ENCODE measurements around the gene SPATA31E1. TPM values are rescaled to one million over a fixed set of nuclear protein-coding genes. Genes with fewer than 3 reads are reported as not detected.

Gene SPATA31E1
- total RNA-seq, 1 experiment from 2014 or later, result not detected

DNA sequence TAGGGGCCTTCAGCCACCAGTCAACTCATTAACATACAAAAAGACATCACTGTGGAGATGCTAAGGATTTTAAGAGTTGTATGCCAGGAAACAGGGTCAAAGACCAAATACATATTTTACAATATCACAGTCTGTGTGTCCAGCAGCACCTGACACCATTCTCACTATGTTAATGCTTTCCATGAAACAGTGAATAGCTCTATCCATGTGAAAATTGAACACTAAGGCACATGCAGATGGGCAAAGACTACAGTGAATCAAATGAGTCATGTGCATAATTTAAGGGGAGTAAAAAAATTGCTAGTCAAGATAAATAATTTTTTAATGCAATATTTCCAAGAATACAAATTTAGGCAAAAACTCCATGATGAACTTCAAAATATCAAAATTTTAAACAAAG is 7.6 kb upstream of the SPATA31E1 start:
- TF ChIP-seq, protein P1, sequence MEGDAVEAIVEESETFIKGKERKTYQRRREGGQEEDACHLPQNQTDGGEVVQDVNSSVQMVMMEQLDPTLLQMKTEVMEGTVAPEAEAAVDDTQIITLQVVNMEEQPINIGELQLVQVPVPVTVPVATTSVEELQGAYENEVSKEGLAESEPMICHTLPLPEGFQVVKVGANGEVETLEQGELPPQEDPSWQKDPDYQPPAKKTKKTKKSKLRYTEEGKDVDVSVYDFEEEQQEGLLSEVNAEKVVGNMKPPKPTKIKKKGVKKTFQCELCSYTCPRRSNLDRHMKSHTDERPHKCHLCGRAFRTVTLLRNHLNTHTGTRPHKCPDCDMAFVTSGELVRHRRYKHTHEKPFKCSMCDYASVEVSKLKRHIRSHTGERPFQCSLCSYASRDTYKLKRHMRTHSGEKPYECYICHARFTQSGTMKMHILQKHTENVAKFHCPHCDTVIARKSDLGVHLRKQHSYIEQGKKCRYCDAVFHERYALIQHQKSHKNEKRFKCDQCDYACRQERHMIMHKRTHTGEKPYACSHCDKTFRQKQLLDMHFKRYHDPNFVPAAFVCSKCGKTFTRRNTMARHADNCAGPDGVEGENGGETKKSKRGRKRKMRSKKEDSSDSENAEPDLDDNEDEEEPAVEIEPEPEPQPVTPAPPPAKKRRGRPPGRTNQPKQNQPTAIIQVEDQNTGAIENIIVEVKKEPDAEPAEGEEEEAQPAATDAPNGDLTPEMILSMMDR (IDR thresholded peaks at IDR 0.05; ENCODE audit: unreplicated experiment), result no peak
- DNase-seq (ENCODE audit: unreplicated experiment), result no peak
- no peaks in the 10 kb centered on the region for H3K27me3 Mint-ChIP-seq (ENCODE audit: insufficient read depth, unreplicated experiment)
- CTCF ChIA-PET, result no interaction called here
- POLR2A ChIA-PET, result no interaction called here
- no TSS peak for BruUV-seq (replicated peaks)
- no peak overlapping the region for H3K4me3 Mint-ChIP-seq (ENCODE audit: unreplicated experiment)
- H3K4me1 Mint-ChIP-seq (ENCODE audit: insufficient read depth, unreplicated experiment), result peaks cover 12% of the 10 kb centered on the region
- intact Hi-C loops (cut with micrococcal nuclease), result no loop called here
- peaks cover 2% of the 10 kb centered on the region for H3K9me3 Mint-ChIP-seq (ENCODE audit: unreplicated experiment)
- no peak overlapping the region for H3K27ac Mint-ChIP-seq (ENCODE audit: low read depth, unreplicated experiment)
- no peaks in the 10 kb centered on the region for H3K36me3 Mint-ChIP-seq (ENCODE audit: insufficient read depth, unreplicated experiment)

DNA sequence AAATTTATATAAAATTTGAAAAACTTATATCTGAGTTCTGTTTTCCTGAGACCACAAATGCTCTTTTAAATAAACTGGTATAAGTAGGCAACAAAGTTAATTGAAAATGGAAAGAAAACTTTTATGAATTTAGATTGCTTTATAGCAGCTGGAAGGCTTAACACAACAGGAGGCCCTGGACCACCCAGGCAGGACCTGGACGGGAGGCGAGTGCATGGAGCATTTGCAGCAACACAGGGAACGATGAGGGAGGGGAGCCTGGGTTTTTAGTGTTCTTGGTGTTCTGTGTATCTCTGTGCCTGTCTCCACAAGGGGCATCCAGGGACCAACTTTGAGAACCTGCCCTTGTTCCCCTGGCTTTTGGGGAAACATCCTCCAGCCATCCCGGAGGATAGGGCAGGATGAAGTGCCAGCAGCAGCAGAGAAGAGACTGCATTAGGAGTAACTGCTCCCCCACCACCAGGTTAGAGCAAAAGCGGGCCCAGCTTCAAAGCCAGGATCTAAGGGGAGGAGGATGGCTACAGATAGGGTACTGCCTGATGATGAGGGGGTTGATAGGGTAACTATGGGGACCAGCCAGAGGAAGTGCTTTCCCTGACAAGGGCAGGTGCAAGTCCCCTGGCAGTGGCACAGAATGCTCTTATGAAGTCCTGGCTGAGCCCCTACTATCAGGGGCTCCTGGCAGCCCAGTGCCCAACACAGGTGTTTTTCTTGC is 6.7 kb upstream of the SPATA31E1 start:
- H3K27ac Mint-ChIP-seq (ENCODE audit: low read depth, unreplicated experiment), result no peak overlapping the region
- H3K4me1 Mint-ChIP-seq (ENCODE audit: insufficient read depth, unreplicated experiment), result peaks cover 12% of the 10 kb centered on the region
- intact Hi-C loops (cut with micrococcal nuclease), result no loop called here
- H3K4me3 Mint-ChIP-seq (ENCODE audit: unreplicated experiment), result no peak overlapping the region
- no peaks in the 10 kb centered on the region for H3K36me3 Mint-ChIP-seq (ENCODE audit: insufficient read depth, unreplicated experiment)
- ChIA-PET CTCF (no interaction called here), POLR2A (no interaction called here)
- TF ChIP-seq, protein P1 (IDR thresholded peaks at IDR 0.05; ENCODE audit: unreplicated experiment), result no peak
- no peak for DNase-seq (ENCODE audit: unreplicated experiment)
- H3K9me3 Mint-ChIP-seq (ENCODE audit: unreplicated experiment), result no peaks in the 10 kb centered on the region
- BruUV-seq (replicated peaks), result no TSS peak
- no peaks in the 10 kb centered on the region for H3K27me3 Mint-ChIP-seq (ENCODE audit: insufficient read depth, unreplicated experiment)

DNA sequence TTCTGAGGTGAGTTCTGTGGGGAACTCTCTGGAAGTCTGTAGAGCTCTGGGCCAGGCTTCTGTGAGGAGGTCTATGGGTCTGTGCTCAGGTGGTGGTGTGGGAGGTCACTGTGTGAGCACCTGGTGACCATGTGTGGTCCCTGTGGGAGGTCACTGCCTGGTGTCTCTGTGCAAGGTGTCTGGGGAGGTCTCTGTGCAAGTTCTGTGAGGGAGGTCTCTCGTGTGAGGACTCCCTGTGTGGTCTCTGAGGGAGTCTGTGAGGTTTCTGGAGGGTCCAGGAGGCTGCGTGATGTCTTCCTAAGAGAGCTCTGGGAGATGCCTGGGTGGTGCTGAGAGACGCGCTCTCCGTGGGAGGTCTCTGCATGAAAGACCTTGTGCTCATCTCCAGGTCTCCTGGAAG is 6.0 kb upstream of the SPATA31E1 start:
- Mint-ChIP-seq H3K36me3 (ENCODE audit: insufficient read depth, unreplicated experiment) (no peaks in the 10 kb centered on the region), H3K27me3 (ENCODE audit: insufficient read depth, unreplicated experiment) (no peaks in the 10 kb centered on the region), H3K4me3 (ENCODE audit: unreplicated experiment) (no peak overlapping the region), H3K27ac (ENCODE audit: low read depth, unreplicated experiment) (no peak overlapping the region), H3K4me1 (ENCODE audit: insufficient read depth, unreplicated experiment) (peaks cover 12% of the 10 kb centered on the region), H3K9me3 (ENCODE audit: unreplicated experiment) (no peaks in the 10 kb centered on the region)
- DNase-seq (ENCODE audit: unreplicated experiment), result no peak
- TF ChIP-seq, protein P1 (IDR thresholded peaks at IDR 0.05; ENCODE audit: unreplicated experiment), result no peak
- BruUV-seq (replicated peaks), result no TSS peak
- intact Hi-C loops (cut with micrococcal nuclease), result no loop called here
- CTCF ChIA-PET, result no interaction called here
- POLR2A ChIA-PET, result no interaction called here

DNA sequence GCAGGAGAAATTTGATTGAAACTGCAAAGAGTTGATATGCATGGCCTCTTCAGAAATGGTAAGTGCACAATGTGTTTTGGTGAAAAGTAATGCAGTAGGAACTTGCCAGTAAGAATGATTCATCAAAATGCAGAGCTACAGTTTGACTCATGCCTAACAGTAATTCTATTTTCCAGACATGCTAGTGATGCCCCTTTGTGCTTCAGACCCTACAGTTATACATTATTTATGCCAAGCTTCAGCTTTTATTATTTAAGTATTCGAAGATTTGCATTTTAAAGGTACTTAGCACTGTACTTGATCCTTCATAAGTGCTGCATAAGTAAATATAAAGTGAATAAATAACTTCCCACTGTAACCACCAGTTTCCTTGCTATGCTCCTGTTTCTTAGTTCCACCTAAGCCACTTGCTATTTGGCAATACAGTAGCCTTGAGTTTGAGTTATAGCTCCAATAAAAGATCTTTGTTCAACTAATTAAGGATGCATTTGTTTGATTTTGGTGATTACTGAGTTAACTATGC is 3.6 kb upstream of the SPATA31E1 start:
- Mint-ChIP-seq H3K9me3 (ENCODE audit: unreplicated experiment) (no peaks in the 10 kb centered on the region), H3K27ac (ENCODE audit: low read depth, unreplicated experiment) (no peak overlapping the region), H3K4me3 (ENCODE audit: unreplicated experiment) (no peak overlapping the region), H3K36me3 (ENCODE audit: insufficient read depth, unreplicated experiment) (no peaks in the 10 kb centered on the region), H3K27me3 (ENCODE audit: insufficient read depth, unreplicated experiment) (no peaks in the 10 kb centered on the region), H3K4me1 (ENCODE audit: insufficient read depth, unreplicated experiment) (peaks cover 9% of the 10 kb centered on the region)
- TF ChIP-seq, protein P1 (IDR thresholded peaks at IDR 0.05; ENCODE audit: unreplicated experiment), result no peak
- BruUV-seq (replicated peaks), result no TSS peak
- peak; percentile 42 for DNase-seq (ENCODE audit: unreplicated experiment)
- POLR2A ChIA-PET, result interaction anchor here (0.9 to 1.2 kb wide), 2 partner anchors 16 to 153 kb away, joined by 3 to 4 read pairs; partner anchors contain the start of gene CTSL
- intact Hi-C loops (cut with micrococcal nuclease), result no loop called here
- CTCF ChIA-PET, result no interaction called here
